Breast epithelium (tissue), 3 donors: Measurements from ENCODE around the gene PCDHA6.
A peak's percentile ranks its signal among the peaks of the same experiment; 100 is the strongest.

Source experiments
- POLR2A ChIP-seq: fragments of 450-650 bp; IDR thresholded peaks from one replicate; pipeline ENCODE4 v1.6.1; 2016; ENCODE audit warnings: antibody characterized with exemption, mild to moderate bottlenecking, moderate library complexity
- TF ChIP-seq, protein P1 (sequence below), 3 donors: fragments of 450-650 bp; IDR thresholded peaks; one replicate each; pipeline ENCODE4 v1.5.1; 2016 to 2017; ENCODE audit warnings: antibody characterized with exemption in 3 of 3, mild to moderate bottlenecking in 3 of 3, moderate library complexity in 3 of 3

DNA sequence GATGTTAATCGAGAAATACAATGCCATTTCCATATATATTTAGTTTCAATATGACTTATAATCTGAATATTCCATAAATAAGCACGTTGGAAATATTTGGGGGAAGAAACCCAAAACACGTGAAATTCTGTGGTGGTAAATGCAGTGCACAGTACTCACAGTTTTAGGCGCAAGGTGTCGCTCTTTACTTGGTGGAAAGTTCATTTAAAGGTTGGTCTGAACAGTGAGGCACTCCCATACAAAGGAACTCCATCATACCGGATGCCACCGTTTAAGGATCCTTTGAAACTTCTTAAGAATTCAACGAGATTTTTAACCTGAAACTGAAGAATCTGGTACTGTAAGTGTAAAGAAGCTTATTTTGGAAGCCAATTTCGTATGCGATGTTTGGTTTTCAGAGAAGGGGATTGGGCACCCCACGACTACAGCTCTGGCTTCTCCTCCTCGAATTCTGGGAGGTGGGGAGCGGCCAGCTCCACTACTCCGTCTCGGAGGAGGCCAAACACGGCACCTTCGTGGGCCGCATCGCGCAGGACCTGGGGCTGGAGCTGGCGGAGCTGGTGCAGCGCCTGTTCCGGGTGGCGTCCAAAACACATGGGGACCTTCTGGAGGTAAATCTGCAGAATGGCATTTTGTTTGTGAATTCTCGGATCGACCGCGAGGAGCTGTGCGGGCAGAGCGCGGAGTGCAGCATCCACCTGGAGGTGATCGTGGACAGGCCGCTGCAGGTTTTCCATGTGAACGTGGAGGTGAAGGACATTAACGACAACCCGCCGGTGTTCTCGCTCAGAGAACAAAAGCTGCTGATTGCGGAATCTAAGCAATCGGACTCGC lies 41.2 kb downstream of the PCDHA6 start, which contains the start of gene PCDHA11:
- TF ChIP-seq, protein P1, sequence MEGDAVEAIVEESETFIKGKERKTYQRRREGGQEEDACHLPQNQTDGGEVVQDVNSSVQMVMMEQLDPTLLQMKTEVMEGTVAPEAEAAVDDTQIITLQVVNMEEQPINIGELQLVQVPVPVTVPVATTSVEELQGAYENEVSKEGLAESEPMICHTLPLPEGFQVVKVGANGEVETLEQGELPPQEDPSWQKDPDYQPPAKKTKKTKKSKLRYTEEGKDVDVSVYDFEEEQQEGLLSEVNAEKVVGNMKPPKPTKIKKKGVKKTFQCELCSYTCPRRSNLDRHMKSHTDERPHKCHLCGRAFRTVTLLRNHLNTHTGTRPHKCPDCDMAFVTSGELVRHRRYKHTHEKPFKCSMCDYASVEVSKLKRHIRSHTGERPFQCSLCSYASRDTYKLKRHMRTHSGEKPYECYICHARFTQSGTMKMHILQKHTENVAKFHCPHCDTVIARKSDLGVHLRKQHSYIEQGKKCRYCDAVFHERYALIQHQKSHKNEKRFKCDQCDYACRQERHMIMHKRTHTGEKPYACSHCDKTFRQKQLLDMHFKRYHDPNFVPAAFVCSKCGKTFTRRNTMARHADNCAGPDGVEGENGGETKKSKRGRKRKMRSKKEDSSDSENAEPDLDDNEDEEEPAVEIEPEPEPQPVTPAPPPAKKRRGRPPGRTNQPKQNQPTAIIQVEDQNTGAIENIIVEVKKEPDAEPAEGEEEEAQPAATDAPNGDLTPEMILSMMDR (IDR thresholded peaks at IDR 0.05), result peak in 1 of 3 donors; percentile 15
- no peak for TF ChIP-seq POLR2A
